Gastroesophageal sphincter (tissue), 3 donors: ENCODE measurements around the gene CD300LG.

Experiments used
- POLR2A ChIP-seq, 2 donors: fragments of 450-650 bp; IDR thresholded peaks; one replicate each; pipeline ENCODE4 v1.6.1; 2017; ENCODE audit warnings: antibody characterized with exemption in 2 of 2, mild to moderate bottlenecking in 2 of 2, moderate library complexity in 1 of 2
- POLR2AphosphoS5 ChIP-seq: sonication (generic); formaldehyde crosslinking; IDR thresholded peaks from one replicate; pipeline ENCODE4 v1.6.1; 2017; ENCODE audit warnings: antibody characterized with exemption
- TF ChIP-seq, protein P1 (sequence below), 4 experiments: fragments of 200-600 bp in 2 of 4; fragments of 450-650 bp in 2 of 4; sonication (generic) in 1 of 4; IDR thresholded peaks; one replicate each; pipeline ENCODE4 v1.5.1; 2017 to 2019; ENCODE audit warnings: antibody characterized with exemption in 4 of 4, mild to moderate bottlenecking in 2 of 4, moderate library complexity in 2 of 4

DNA sequence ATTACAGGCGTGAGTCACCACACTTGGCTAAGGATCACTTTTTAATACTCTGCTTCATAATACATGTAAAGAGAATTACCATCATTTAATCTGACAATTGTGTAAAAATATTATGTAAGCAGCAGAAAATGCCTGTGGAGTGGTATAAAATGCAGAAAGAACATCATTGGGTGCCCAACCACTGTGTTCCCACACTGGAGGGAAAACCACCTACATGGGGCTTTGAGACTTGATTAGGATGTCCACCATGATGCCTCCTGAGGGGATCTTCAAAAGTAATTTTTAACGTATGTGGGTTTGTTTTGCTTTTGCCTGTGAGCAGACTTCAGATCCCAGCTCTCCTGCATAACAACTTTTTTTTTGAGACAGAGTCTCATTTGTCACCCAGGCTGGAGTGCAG lies 47.9 kb upstream of the CD300LG start:
- TF ChIP-seq, protein P1, sequence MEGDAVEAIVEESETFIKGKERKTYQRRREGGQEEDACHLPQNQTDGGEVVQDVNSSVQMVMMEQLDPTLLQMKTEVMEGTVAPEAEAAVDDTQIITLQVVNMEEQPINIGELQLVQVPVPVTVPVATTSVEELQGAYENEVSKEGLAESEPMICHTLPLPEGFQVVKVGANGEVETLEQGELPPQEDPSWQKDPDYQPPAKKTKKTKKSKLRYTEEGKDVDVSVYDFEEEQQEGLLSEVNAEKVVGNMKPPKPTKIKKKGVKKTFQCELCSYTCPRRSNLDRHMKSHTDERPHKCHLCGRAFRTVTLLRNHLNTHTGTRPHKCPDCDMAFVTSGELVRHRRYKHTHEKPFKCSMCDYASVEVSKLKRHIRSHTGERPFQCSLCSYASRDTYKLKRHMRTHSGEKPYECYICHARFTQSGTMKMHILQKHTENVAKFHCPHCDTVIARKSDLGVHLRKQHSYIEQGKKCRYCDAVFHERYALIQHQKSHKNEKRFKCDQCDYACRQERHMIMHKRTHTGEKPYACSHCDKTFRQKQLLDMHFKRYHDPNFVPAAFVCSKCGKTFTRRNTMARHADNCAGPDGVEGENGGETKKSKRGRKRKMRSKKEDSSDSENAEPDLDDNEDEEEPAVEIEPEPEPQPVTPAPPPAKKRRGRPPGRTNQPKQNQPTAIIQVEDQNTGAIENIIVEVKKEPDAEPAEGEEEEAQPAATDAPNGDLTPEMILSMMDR (IDR thresholded peaks at IDR 0.05): no peak
- no peak for TF ChIP-seq POLR2A (IDR thresholded peaks at IDR 0.05)
- TF ChIP-seq POLR2AphosphoS5: no peak
